Panc1 (cell line): ENCODE results near the gene HNRNPK. TPM values are rescaled to one million over a fixed set of nuclear protein-coding genes. Genes with fewer than 3 reads are reported as not detected.

Source experiments
- ATAC-seq: fragments of 200-7000 bp; cut with Tn5 transposase; 2 replicates; pipeline ENCODE4 v1.9.1; 2020; ENCODE audit warnings: mild to moderate bottlenecking, moderate library complexity
- BruUV-seq: library from RNA; stranded (reverse); fragments of 400-500 nt; replicated peaks from 2 replicates; lab custom pipeline; 2021; lab: Mats Ljungman, UMichigan
- CTCF ChIA-PET: fragments of 300-600 bp; sonication (Branson Sonifier 250); formaldehyde crosslinking; loops from one replicate; lab custom pipeline; 2022; ENCODE audit warnings: antibody characterized with exemption; lab: Charles Lee
- POLR2A ChIA-PET: fragments of 300-600 bp; sonication (Branson Sonifier 250); formaldehyde crosslinking; loops from one replicate; lab custom pipeline; 2022; ENCODE audit warnings: antibody characterized with exemption; lab: Charles Lee
- DNase-seq: peaks from one replicate; pipeline ENCODE4 v3.0.0-alpha.2; 2010; ENCODE audit warnings: low read depth, low spot score
- H3K27ac ChIP-seq: 2 replicates; pipeline ENCODE4 v1.5.1; 2011; ENCODE audit warnings: mild to moderate bottlenecking, low read length, inconsistent platforms
- H3K27me3 ChIP-seq: fragments of 200-500 bp; sonication (Bioruptor generic); 2 replicates; pipeline ENCODE4 v1.6.0; 2014; ENCODE audit warnings: low read length, inconsistent platforms; ENCODE audit not compliant: control insufficient read depth, insufficient read depth
- H3K36me3 ChIP-seq: fragments of 200-500 bp; sonication (Bioruptor generic); 2 replicates; pipeline ENCODE4 v1.5.1; 2014; ENCODE audit warnings: inconsistent platforms, mild to moderate bottlenecking, low read length, moderate library complexity; ENCODE audit not compliant: control insufficient read depth, insufficient read depth
- H3K4me1 ChIP-seq: 2 replicates; pipeline ENCODE4 v1.5.1; 2011; ENCODE audit warnings: inconsistent platforms, mild to moderate bottlenecking, low read length, moderate library complexity; ENCODE audit not compliant: control insufficient read depth, insufficient read depth
- H3K4me3 ChIP-seq, 2 experiments: 2 replicates each; pipeline ENCODE4 v1.5.1; 2011 to 2012; ENCODE audit warnings: low read depth in 2 of 2, low read length in 2 of 2, mild to moderate bottlenecking in 2 of 2, inconsistent platforms in 1 of 2, moderate library complexity in 1 of 2
- H3K9me3 ChIP-seq: fragments of 200-500 bp; sonication (Bioruptor generic); 2 replicates; pipeline ENCODE4 v1.5.1; 2014; ENCODE audit warnings: low read depth, mild to moderate bottlenecking, inconsistent platforms, low read length, moderate library complexity; ENCODE audit not compliant: control insufficient read depth, insufficient read depth
- CTCF ChIP-seq: fragments of 450-650 bp; IDR thresholded peaks from 2 replicates; pipeline ENCODE4 v1.5.1; 2017; ENCODE audit warnings: mild to moderate bottlenecking
- POLR2AphosphoS5 ChIP-seq: IDR thresholded peaks from 2 replicates; pipeline ENCODE4 v1.6.1; 2012; ENCODE audit warnings: mild to moderate bottlenecking, low read depth, low read length, moderate library complexity
- REST ChIP-seq, 2 experiments: IDR thresholded peaks; 2 replicates each; pipeline ENCODE4 v1.6.1; 2011 to 2012; ENCODE audit warnings: low read depth in 2 of 2, control low read depth in 1 of 2, low read length in 1 of 2, mild to moderate bottlenecking in 1 of 2, moderate library complexity in 1 of 2; ENCODE audit not compliant: insufficient read depth in 1 of 2
- SIN3A ChIP-seq: IDR thresholded peaks from 2 replicates; pipeline ENCODE4 v1.6.1; 2012; ENCODE audit warnings: low read depth, mild to moderate bottlenecking, low read length, moderate library complexity, borderline replicate concordance; ENCODE audit not compliant: insufficient read depth
- TCF7L2 ChIP-seq: IDR thresholded peaks from 2 replicates; pipeline ENCODE4 v1.6.1; 2011; ENCODE audit warnings: mild to moderate bottlenecking, low read depth, low read length, inconsistent platforms
- in situ Hi-C: cut with HindIII; loops from 2 replicates; pipeline ENCODE4 v1.10.0; 2016; ENCODE audit warnings: low sequenced_read_pairs, low pct_unique_long_range_greater_than_20kb
- intact Hi-C: fragments of 100-400 bp; cut with micrococcal nuclease; formaldehyde crosslinking; loops from one replicate; pipeline ENCODE4 v1.10.0; 2022; ENCODE audit not compliant: unreplicated experiment
- total RNA-seq: library from RNA; stranded (reverse); gene quantifications from one replicate; pipeline ENCODE4 v1.2.1, GENCODE V29; 2021; ENCODE audit not compliant: unreplicated experiment

Gene HNRNPK
- total RNA-seq, 1 experiment from 2014 or later = 495 TPM

GRCh38 chr9:83992901-83993300, 12.9 kb upstream of the HNRNPK start:
- Histone ChIP-seq H3K27me3 (no peaks in the 10 kb centered on the region), H3K4me1 (no peaks in the 10 kb centered on the region), H3K36me3 (no peaks in the 10 kb centered on the region), H3K4me3 (no peak overlapping the region), H3K27ac (no peak overlapping the region), H3K9me3 (no peaks in the 10 kb centered on the region)
- in situ Hi-C loops = no loop called here
- ChIA-PET CTCF (no interaction called here), POLR2A (no interaction called here)
- no peak for ATAC-seq
- intact Hi-C loops = no loop called here
- TF ChIP-seq CTCF = no peak
- no peak for TF ChIP-seq REST (IDR thresholded peaks at IDR 0.05; ENCODE audit: insufficient read depth in 1 of 2, low read depth in 2 of 2, low read length in 1 of 2)
- TF ChIP-seq POLR2AphosphoS5 = no peak
- TF ChIP-seq TCF7L2 = no peak
- no peak for TF ChIP-seq SIN3A
- no TSS peak for BruUV-seq
- DNase-seq = no peak

GRCh38 chr9:83992407-83992806, 12.4 kb upstream of the HNRNPK start:
- TF ChIP-seq CTCF (no peak), REST (IDR thresholded peaks at IDR 0.05; ENCODE audit: insufficient read depth in 1 of 2, low read depth in 2 of 2, low read length in 1 of 2) (no peak), SIN3A (no peak), TCF7L2 (no peak), POLR2AphosphoS5 (no peak)
- in situ Hi-C loops = no loop called here
- ChIA-PET CTCF (no interaction called here), POLR2A (no interaction called here)
- no TSS peak for BruUV-seq
- ATAC-seq (no peak), DNase-seq (no peak)
- no peaks in the 10 kb centered on the region for H3K9me3 ChIP-seq
- no peaks in the 10 kb centered on the region for H3K4me1 ChIP-seq
- no peak overlapping the region for H3K27ac ChIP-seq
- no peak overlapping the region for H3K4me3 ChIP-seq
- intact Hi-C loops = no loop called here
- H3K36me3 ChIP-seq = no peaks in the 10 kb centered on the region
- no peaks in the 10 kb centered on the region for H3K27me3 ChIP-seq
